ENCODE measurements around the gene TIAM2. TPM values are rescaled to one million over a fixed set of nuclear protein-coding genes. Genes with fewer than 3 reads are reported as not detected.
"Not testable (repeated sequence)": the region's sequence is repeated elsewhere in the genome, so short reads cannot be mapped to it uniquely, and the experiment has no call there.

Gene TIAM2
- polyA plus RNA-seq = 1 to 10 TPM; 1.7 to 6.0 (median 2.3) TPM

DNA sequence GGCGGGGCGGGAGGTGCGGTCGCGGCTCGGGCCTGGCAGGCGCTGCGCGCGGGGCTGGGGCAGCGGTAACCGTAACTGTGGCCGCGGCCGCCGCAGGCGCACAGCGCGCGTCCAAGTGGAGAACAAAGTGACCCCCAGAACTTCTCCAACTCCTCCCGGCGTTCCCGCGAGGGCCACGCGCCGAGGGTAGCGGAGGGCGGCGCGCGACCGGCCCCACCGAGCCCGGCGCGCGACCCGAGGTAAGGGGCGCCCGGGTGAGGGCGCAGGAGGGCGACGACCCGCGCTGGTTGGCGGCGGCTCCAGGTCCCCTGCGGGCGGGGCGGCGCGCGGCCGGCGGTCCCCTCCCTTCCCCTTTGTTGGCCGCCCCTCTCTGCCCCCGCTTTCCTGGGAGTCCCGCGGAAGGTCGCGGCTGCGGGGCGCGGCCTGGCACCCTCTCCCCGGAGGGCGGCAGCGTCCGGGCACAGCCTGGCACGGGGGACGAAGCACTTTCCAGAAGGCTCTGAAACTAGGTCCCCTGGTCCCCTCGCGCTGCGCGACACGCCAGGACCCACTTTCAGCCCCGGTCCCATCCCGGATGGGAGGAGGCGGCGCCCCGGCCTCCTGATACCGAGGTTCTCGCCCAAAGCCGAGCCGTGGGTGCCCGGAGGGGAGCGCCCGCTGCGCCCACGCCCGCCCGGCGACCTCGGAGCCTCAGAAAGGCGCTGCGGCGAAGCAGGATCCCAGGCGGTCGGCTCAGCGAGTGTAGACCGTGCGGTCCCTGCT lies at the start of gene TIAM2:
TIAM2 (plus strand) TSS at position 62 of the 762 bp plus-strand sequence. CDS start 133,909 bp downstream, outside the sequence.
- no peak within 1 kb of the TSS for H3K27ac ChIP-seq (ENCODE audit: low read depth, low read length)
- WGBS, 3 donors = 1% methylated on average over 47 to 102 of the region's 102 CpGs

DNA sequence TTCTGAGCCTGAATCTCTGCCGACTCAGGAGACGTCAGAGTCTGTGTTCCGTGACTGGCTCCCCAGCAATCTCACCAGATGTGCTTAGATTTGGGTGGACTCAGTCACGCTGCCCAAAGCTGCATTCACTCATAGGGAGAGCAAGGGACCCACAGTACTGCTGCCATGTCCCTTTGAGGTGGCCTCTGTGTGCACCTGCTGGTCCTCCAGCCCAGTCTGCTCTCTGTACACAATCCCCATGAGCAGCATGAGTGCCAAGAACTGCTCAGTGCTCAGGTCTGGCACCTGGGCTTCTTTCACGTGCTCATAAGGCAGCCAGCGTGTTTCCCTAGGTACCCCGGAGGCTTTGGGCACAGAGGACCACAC lies 44.2 kb upstream of the TIAM2 start:
- 94 to 99% (median 95%) methylated on average over 7 of the region's 7 CpGs for WGBS, 3 donors
- H3K27ac ChIP-seq (ENCODE audit: low read depth, low read length) = no peak overlapping the region

- 40 to 71% (median 51%) methylated on average over 9 to 10 of the region's 10 CpGs for WGBS, 3 donors
- no peak overlapping the region for H3K27ac ChIP-seq (ENCODE audit: low read depth, low read length)
These were observed 43.5 kb upstream of the TIAM2 start for GRCh38 chr6:154951345-154952200.

GRCh38 chr6:154953644-154954043 lies 41.5 kb upstream of the TIAM2 start:
- no peak overlapping the region for H3K27ac ChIP-seq (ENCODE audit: low read depth, low read length)
- WGBS, 3 donors = 91 to 96% (median 96%) methylated on average over 11 of the region's 11 CpGs

DNA sequence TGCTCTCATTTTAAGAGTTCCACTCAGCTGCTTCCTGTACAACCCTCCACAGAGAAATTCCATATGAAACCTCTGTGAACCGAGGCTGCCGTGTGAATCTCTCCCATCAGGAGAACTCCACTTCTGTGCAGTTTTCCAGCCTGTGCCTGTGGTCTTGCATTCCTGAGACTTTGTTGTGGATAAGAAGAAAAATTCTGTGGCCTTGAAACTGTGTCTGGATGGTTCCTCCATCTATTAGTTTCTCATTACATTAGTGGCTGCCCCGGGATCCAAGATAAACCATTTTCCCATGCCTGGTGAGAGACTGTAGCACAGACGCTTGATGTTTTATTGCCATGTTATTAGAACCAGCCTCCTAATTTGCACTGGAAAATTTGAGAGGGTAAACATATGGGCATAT lies 40.8 kb upstream of the TIAM2 start:
- 93 to 95% (median 94%) methylated on average over 4 of the region's 4 CpGs for WGBS, 3 donors
- H3K27ac ChIP-seq (ENCODE audit: low read depth, low read length) = no peak overlapping the region

DNA sequence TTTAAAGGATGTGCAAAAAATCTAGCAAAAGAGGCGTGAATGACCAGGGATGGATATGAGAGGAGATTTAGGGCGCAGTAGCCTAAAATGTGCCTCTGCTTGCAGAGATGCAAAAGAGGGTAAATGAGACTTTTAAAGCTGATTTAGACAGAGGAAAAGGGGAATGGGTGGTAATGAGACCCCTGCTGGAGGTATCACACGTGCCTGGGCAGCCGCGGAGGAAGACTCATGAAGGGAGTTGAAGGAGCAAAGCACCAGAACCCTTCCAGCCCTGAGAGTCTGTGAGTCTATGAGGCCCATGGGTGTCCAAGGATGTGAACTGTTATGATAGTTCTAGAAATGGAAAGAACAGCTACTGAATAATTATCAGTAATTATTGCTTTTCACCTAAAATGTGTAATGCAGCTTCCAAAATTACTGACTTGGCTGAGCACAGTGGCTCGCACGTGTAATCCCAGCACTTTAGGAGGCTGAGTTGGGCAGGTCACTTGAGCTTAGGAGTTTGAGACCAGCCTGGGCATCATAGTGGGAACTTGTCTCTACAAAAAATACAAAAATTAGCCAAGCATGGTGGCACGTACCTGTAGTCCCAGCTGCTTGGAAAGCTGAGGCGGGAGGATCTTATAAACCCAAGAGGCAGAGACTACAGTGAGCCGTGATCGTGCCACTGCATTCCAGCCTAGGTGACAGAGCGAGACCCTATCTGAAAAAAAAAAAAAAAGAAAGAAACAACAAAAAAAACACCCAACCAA lies 38.2 kb upstream of the TIAM2 start:
- WGBS, 3 donors = 87 to 94% (median 92%) methylated on average over 12 of the region's 12 CpGs
- no peak overlapping the region for H3K27ac ChIP-seq (ENCODE audit: low read depth, low read length)

- no peak overlapping the region for H3K27ac ChIP-seq (ENCODE audit: low read depth, low read length)
- WGBS, 3 donors = 75 to 77% (median 77%) methylated on average over 7 of the region's 7 CpGs
These were observed 36.6 kb upstream of the TIAM2 start for GRCh38 chr6:154958469-154958868.

GRCh38 chr6:154960299-154960843 lies 34.7 kb upstream of the TIAM2 start:
- no peak overlapping the region for H3K27ac ChIP-seq (ENCODE audit: low read depth, low read length)
- 81 to 92% (median 88%) methylated on average over 11 of the region's 11 CpGs for WGBS, 3 donors

DNA sequence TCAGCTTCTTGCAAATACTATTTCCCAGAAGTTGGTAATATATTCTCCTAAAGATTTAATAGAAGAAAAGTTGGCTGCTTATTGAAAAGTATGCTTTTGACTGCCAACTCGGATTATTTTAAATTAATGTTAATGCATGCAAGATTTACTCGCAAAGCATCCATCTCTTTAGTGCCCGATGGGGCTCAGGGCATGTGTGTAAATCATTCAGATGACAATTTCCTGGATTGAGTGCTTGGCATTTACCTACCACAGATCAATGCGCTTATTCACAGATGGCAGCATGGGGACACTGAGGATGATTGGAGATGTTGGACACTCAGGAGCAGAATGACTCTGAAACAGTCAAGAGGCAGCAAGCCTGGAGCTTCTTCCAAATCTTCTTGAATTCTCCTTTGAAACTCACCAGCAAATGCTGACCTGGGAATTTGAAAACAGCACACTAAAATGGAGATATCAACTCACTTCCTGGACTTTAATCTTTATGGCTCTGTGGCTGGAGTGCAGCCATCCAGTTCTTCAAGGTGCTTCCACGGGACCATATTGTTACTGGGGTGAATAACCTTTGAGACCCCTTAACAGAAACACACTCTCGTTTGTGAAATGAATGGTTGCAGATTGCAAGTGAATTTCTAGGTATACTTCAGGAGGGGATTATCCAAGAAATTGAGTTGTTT lies 34.1 kb upstream of the TIAM2 start:
- no peak overlapping the region for H3K27ac ChIP-seq (ENCODE audit: low read depth, low read length)
- WGBS, 3 donors = 78 to 90% (median 85%) methylated on average over 6 of the region's 6 CpGs

DNA sequence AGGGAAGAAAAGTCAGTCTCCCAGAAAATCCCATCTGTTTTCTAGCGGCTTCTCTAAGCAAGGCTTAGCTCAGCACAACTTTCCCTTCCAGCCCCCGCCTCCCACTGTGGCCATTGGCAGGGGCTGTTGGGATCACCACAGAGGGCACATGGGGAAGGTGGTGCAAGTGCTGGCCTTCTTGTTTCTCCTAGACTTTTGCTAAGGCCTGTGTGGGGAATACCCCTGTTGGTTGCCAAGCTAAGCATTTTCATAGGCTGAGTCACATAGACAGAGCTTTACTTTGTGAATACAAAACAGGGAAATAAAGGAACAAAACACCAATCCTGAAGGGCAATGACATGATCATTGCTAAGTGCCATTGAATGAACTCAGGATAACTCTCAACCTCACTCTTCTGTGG lies 32.4 kb upstream of the TIAM2 start:
- 88 to 100% (median 95%) methylated on average over 2 of the region's 2 CpGs for WGBS, 3 donors

DNA sequence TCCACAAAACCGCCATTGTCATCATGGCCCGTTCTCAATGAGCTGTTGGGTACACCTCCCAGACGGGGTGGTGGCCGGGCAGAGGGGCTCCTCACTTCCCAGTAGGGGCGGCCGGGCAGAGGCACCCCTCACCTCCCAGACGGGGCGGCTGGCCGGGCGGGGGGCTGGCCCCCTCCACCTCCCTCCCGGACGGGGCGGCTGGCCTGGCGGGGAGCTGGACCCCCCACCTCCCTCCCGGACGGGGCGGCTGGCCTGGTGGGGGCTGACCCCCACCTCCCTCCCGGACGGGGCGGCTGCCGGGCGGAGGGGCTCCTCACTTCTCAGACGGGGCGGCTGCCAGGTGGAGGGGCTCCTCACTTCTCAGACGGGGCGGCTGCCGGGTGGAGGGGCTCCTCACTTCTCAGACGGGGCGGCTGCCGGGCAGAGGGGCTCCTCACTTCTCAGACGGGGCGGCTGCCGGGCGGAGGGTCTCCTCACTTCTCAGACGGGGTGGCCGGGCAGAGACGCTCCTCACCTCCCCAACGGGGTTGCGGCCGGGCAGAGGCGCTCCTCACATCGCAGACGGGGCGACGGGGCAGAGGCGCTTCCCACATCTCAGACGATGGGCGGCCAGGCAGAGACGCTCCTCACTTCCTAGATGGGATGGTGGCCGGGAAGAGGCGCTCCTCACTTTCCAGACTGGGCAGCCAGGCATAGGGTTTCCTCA lies 28.9 kb upstream of the TIAM2 start:
- 97 to 99% (median 98%) methylated on average over 25 to 41 of the region's 51 CpGs for WGBS, 3 donors

More for the DNA sequence above, 32.4 kb upstream of the TIAM2 start:
- no peak overlapping the region for H3K27ac ChIP-seq (ENCODE audit: low read depth, low read length)

GRCh38 chr6:154969796-154970195 lies 25.3 kb upstream of the TIAM2 start:
- no peak overlapping the region for H3K27ac ChIP-seq (ENCODE audit: low read depth, low read length)
- WGBS, 3 donors = 71 to 78% (median 75%) methylated on average over 5 of the region's 5 CpGs

More for the DNA sequence above, 28.9 kb upstream of the TIAM2 start:
- H3K27ac ChIP-seq (ENCODE audit: low read depth, low read length) = not testable (repeated sequence)

DNA sequence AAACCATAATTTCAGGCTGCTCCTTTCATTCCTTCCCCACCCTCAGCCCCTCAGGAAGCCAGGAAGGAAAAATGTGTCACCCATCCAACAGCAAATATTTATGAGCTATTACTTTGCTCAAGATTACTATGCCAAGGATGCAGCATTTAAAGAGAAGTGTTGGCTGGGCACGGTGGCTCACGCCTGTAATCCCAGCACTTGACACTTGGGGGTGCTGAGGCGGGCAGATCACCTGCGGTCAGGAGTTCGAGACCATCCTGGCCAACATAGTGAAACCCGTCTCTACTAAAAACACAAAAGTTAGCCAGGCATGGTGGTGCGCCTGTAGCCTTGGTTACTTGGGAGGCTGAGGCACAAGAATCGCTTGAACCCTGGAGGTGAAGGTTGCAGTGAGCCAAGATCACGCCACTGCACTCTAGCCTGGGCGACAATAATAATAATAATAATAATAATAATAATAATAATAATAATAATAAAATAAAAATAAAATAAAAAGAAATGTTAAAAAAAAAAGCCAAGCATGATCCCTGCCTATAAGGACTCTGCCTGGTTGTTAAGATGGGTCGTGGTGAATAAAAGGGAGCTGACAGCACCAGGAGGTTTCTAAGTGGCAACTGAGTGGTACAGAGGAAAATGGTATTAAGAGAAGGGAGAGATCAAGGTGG lies 20.5 kb upstream of the TIAM2 start:
- 85 to 87% (median 86%) methylated on average over 11 of the region's 11 CpGs for WGBS, 3 donors
- H3K27ac ChIP-seq (ENCODE audit: low read depth, low read length) = no peak overlapping the region

DNA sequence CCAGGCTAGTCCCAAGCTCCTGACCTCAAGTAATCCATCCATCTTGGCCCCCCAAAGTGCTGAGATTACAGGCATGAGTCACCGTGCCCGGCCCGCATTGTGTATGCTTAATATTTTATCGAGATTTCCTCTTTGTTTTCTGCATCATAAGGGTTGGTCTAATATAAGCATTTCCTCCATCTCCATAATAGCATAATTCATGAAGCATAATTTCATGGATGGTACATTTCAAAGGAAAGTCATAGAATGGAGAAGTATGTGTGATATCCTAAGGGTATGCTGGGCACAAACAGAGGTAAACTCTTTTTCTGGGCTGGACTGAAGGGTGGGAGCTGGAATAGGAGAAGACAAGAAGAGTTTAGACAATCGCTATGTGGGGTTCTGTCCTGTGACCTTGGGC lies 17.5 kb upstream of the TIAM2 start:
- H3K27ac ChIP-seq (ENCODE audit: low read depth, low read length) = no peak overlapping the region
- 94 to 98% (median 96%) methylated on average over 5 of the region's 5 CpGs for WGBS, 3 donors

- H3K27ac ChIP-seq (ENCODE audit: low read depth, low read length) = no peak overlapping the region
- WGBS, 3 donors = 94 to 98% (median 97%) methylated on average over 8 of the region's 8 CpGs
These were observed 14.6 kb upstream of the TIAM2 start for GRCh38 chr6:154980273-154981078.

Data from adipose tissue (tissue), 3 donors.